ENCODE results near the gene DES.

Gene DES

GRCh38 chr2:219453671-219454590 lies 35.8 kb downstream of the DES start:
- no peak for DNase-seq (ENCODE audit: low read depth, low spot score)

GRCh38 chr2:219455581-219455980 lies 37.4 kb downstream of the DES start:
- DNase-seq (ENCODE audit: low read depth, low spot score): no peak

- DNase-seq (ENCODE audit: low read depth, low spot score): no peak
These were observed 39.7 kb downstream of the DES start for GRCh38 chr2:219457784-219458369.

DNA sequence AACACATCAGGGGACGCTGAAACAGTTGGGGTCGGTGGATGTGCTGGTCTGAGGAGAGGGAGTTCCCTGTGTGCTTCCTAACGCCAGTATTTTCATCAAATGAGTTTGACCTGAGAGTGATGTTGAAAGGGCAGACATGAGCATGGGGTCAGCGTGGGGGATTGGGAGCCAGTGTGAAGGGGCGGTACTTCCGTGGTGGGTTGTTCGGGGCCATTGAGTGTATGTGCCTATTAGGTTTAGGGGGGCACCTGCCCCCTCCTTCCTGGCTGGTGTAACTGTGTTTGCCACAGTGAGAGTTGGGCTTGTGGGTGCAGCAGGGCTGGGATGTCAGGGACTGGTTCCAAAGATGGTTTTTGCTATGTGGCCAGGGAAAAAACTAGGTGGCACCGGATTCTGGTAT lies 40.8 kb downstream of the DES start:
- DNase-seq (ENCODE audit: low read depth, low spot score): no peak

- no peak for DNase-seq (ENCODE audit: low read depth, low spot score)
These were observed 41.5 kb downstream of the DES start for GRCh38 chr2:219459460-219460311.

- DNase-seq (ENCODE audit: low read depth, low spot score): no peak
These were observed 42.3 kb downstream of the DES start for GRCh38 chr2:219460424-219460926.

DNA sequence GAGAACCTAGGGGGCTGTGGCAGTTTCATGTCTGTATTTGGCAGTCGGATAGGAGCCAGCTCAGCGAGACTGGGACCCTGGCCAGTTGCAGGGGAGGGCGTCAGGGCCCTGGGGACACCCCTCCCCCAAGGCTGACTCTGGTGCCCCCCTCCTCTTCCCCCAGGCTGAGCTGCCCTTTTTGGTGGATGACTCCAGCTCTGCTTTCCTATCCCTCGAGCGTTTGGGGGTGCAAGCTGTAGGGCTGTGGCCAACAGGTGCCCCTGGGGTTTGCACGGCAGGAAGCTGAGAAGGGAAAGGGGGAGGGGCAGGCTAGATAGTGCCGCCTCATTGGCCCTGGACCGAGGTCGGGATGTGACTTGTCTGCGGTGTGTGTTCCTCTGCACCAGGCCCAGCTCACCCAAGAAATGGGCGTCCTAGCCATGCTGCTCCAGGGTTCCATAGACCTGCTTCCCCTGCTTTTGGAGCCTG lies 42.9 kb downstream of the DES start:
- DNase-seq (ENCODE audit: low read depth, low spot score): no peak

DNA sequence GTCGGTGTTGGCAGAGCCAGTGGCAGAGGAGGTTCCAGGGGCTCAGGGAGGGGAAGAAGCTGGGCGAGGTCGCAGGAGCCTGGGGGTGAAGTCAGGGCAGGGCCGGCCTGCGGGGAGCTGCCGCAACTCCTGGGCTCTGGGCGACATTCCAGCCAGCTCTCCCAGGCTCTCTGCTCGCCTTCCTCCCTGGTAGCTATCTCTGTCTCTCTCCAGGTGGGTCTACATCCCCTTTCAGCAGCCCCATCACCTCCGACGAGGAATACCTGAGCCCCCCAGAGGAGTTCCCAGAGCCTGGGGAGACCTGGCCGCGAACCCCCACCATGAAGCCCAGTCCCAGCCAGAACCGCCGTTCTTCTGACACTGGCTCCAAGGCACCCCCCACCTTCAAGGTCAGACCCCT lies 43.5 kb downstream of the DES start:
- no peak for DNase-seq (ENCODE audit: low read depth, low spot score)

- no peak for DNase-seq (ENCODE audit: low read depth, low spot score)
These were observed 44.2 kb downstream of the DES start for GRCh38 chr2:219462349-219462748.

DNA sequence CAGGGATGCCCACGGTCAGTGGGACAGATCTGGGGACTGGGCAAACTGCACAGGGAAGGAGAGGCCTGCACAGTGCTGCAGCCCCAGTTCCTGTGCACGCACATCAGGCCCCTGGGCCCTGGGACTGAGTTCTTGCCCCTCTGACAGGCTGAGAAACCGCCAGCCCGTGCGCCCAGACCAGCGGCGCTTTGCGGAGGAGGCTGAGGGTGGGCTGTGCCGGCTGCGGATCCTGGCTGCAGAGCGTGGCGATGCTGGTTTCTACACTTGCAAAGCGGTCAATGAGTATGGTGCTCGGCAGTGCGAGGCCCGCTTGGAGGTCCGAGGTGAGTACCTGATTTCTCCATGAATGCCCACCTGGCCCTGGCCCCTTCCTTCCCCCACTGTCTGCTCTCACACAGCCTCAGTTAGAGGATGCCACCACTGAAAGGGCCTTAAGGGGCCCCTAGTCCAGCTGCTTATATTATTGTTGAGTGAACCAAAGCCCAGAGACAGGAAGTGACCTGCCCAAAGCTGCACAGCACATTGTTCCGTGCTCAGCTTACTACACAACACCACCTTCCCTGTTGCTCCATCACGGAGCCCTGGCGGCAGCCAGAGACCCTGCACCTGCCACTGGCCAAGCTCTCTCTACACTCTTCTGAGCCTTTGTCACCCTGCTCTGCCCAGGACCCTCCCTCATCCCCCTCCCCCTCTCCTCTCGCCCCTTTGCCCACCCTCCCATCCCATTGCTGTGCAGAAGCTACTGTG lies 46.3 kb downstream of the DES start:
- no peak for DNase-seq (ENCODE audit: low read depth, low spot score)

DNA sequence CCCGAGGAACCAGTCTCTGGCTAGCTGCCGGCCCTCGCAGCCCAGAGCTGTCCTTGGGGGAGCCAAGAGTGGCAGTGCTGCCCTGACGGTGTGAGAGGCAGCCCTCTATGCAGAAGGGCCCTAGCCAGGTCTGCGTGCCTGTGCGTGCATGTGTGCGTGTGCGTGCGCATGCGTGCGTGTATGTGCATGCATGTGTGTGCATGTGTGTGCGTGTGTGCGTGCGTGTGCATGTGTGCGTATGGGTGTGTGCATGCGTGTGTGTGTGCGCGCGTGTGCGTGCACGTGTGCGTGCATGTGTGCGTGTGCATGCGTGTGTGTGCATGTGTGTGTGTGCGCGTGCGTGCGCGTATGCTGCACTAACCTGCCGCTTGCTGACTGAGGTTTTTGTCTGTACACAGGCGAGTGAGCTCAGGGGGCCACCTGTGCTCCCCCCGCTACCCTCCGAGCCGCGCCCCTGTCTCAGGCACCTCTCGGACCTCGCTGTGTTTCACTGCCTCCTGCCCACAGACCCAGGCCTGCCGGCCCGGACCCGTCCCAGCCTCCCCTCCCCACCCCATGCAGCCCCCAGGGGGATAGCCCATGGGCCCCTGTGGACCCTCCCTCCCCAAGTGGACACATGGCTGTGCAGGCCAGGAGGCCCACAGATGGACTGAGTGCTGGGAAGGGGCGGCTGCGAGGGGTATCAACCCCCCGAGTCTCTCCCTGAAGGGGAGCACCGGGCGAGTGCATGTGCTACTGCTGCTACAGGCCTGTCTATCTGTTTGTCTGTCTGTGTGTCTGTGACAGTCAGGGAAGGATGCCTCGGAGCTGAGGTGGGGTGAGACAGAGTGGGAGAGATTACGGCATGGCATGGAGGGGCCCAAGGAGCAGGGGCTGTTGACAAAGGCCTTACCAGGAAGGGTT lies 47.7 kb downstream of the DES start:
- no peak for DNase-seq (ENCODE audit: low read depth, low spot score)

GRCh38 chr2:219466816-219467735 lies 48.9 kb downstream of the DES start:
- no peak for DNase-seq (ENCODE audit: low read depth, low spot score)

- no peak for DNase-seq (ENCODE audit: low read depth, low spot score)
These were observed 49.5 kb downstream of the DES start for GRCh38 chr2:219467736-219468075.

DNA sequence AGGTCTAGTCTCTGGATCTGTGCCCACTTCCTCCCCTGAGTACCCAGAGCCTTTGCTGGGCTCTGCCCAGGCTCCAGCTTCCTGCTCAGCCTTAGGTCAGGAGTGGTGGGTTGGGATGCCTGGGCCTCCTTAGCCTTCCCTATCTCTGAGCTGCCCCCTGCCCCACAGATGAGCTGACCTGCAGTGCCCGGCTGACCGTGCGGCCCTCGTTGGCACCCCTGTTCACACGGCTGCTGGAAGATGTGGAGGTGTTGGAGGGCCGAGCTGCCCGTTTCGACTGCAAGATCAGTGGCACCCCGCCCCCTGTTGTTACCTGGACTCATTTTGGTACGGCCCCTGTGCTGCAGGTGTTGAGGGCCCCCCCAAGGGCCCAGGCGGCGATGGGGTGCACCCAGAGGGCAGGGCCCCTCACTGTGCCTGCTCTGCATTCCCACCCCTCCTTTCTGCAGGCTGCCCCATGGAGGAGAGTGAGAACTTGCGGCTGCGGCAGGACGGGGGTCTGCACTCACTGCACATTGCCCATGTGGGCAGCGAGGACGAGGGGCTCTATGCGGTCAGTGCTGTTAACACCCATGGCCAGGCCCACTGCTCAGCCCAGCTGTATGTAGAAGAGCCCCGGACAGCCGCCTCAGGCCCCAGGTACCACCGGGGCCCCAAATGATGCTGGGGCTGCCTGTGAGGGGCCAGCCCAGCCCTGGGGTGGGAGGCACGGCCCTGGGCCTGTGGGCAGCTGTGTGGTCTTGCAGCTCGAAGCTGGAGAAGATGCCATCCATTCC lies 50.4 kb downstream of the DES start:
- no peak for DNase-seq (ENCODE audit: low read depth, low spot score)

- DNase-seq (ENCODE audit: low read depth, low spot score): no peak
These were observed 51.1 kb downstream of the DES start for GRCh38 chr2:219469186-219469724.

GRCh38 chr2:219470429-219470828 lies 52.3 kb downstream of the DES start:
- no peak for DNase-seq (ENCODE audit: low read depth, low spot score)

- no peak for DNase-seq (ENCODE audit: low read depth, low spot score)
These were observed 53.5 kb downstream of the DES start for GRCh38 chr2:219471476-219472371.
